Chondrocyte (in vitro differentiated cells): ENCODE data around the gene CDK17. TPM values are rescaled to one million over a fixed set of nuclear protein-coding genes. Genes with fewer than 3 reads are reported as not detected.

Experiments
- DNase-seq: peaks from one replicate; pipeline ENCODE4 v3.0.0; 2021; ENCODE audit warnings: mixed read lengths, low spot score
- H3K27ac Mint-ChIP-seq: one replicate; pipeline ENCODE4 v1.8.0; 2021; ENCODE audit warnings: mild to moderate bottlenecking, moderate library complexity, mixed read lengths; ENCODE audit not compliant: unreplicated experiment
- H3K27me3 Mint-ChIP-seq: 2 replicates; pipeline ENCODE4 v1.8.0; 2021; ENCODE audit warnings: low read depth, mixed read lengths
- H3K36me3 Mint-ChIP-seq: 2 replicates; pipeline ENCODE4 v1.8.0; 2021; ENCODE audit warnings: low read depth, mixed read lengths
- H3K4me1 Mint-ChIP-seq: 2 replicates; pipeline ENCODE4 v1.8.0; 2021; ENCODE audit warnings: low read depth, mild to moderate bottlenecking, mixed read lengths
- H3K4me3 Mint-ChIP-seq: one replicate; pipeline ENCODE4 v1.8.0; 2021; ENCODE audit warnings: mild to moderate bottlenecking, moderate library complexity, mixed read lengths; ENCODE audit not compliant: unreplicated experiment
- H3K9me3 Mint-ChIP-seq: 2 replicates; pipeline ENCODE4 v1.8.0; 2021; ENCODE audit warnings: low read depth, mixed read lengths
- CTCF ChIP-seq: fragments of 200-600 bp; sonication (generic); IDR thresholded peaks from 2 replicates; pipeline ENCODE4 v1.5.0; 2021; ENCODE audit warnings: antibody characterized with exemption, mild to moderate bottlenecking, moderate library complexity
- total RNA-seq: library from RNA; stranded (reverse); gene quantifications from 3 replicates; pipeline ENCODE4 v1.2.1, GENCODE V29; 2021

Gene CDK17
- total RNA-seq, 1 donor from 2014 or later: 28.5 TPM

GRCh38 chr12:96257550-96258103 is 142.6 kb downstream of the CDK17 start:
- Mint-ChIP-seq H3K4me3 (no peak overlapping the region), H3K27me3 (no peaks in the 10 kb centered on the region), H3K36me3 (peaks cover 9% of the 10 kb centered on the region), H3K9me3 (no peaks in the 10 kb centered on the region), H3K27ac (peak overlapping the region; percentile 29), H3K4me1 (peaks cover 10% of the 10 kb centered on the region)
- DNase-seq: no peak
- TF ChIP-seq CTCF: no peak

- H3K4me1 Mint-ChIP-seq: peaks cover 10% of the 10 kb centered on the region
- no peak for DNase-seq
- H3K36me3 Mint-ChIP-seq: peaks cover 12% of the 10 kb centered on the region
- no peaks in the 10 kb centered on the region for H3K27me3 Mint-ChIP-seq
- TF ChIP-seq CTCF: no peak
- H3K27ac Mint-ChIP-seq: no peak overlapping the region
- no peak overlapping the region for H3K4me3 Mint-ChIP-seq
- H3K9me3 Mint-ChIP-seq: no peaks in the 10 kb centered on the region
Measured at GRCh38 chr12:96256672-96257361, 143.4 kb downstream of the CDK17 start.

GRCh38 chr12:96255077-96255476 is 145.2 kb downstream of the CDK17 start:
- no peak overlapping the region for H3K27ac Mint-ChIP-seq
- no peak overlapping the region for H3K4me3 Mint-ChIP-seq
- no peak for DNase-seq
- no peak for TF ChIP-seq CTCF
- no peaks in the 10 kb centered on the region for H3K27me3 Mint-ChIP-seq
- peaks cover 14% of the 10 kb centered on the region for H3K36me3 Mint-ChIP-seq
- H3K9me3 Mint-ChIP-seq: no peaks in the 10 kb centered on the region
- peaks cover 4% of the 10 kb centered on the region for H3K4me1 Mint-ChIP-seq

GRCh38 chr12:96250119-96250685 is 150.0 kb downstream of the CDK17 start:
- H3K4me3 Mint-ChIP-seq: no peak overlapping the region
- H3K36me3 Mint-ChIP-seq: peaks cover 29% of the 10 kb centered on the region
- H3K4me1 Mint-ChIP-seq: peaks cover 8% of the 10 kb centered on the region
- H3K27ac Mint-ChIP-seq: no peak overlapping the region
- DNase-seq: no peak
- H3K27me3 Mint-ChIP-seq: no peaks in the 10 kb centered on the region
- no peaks in the 10 kb centered on the region for H3K9me3 Mint-ChIP-seq
- no peak for TF ChIP-seq CTCF

- Mint-ChIP-seq H3K27me3 (no peaks in the 10 kb centered on the region), H3K36me3 (peaks cover 27% of the 10 kb centered on the region), H3K4me1 (peaks cover 11% of the 10 kb centered on the region), H3K4me3 (no peak overlapping the region), H3K9me3 (no peaks in the 10 kb centered on the region), H3K27ac (no peak overlapping the region)
- no peak for TF ChIP-seq CTCF
- no peak for DNase-seq
Measured at GRCh38 chr12:96249196-96250118, 150.8 kb downstream of the CDK17 start.
